ENCODE data around the gene VWA7.
"Not testable (repeated sequence)": the region's sequence is repeated elsewhere in the genome, so short reads cannot be mapped to it uniquely, and the experiment has no call there.

Gene VWA7

GRCh38 chr6:31776989-31777666 lies at the start of gene VWA7:
Gene VWA7, minus strand, starts transcription at chr6:31777328. Its CDS starts 549 bp downstream, at chr6:31776779.
- peak; percentile 79 for DNase-seq

GRCh38 chr6:31826793-31827285 lies 49.7 kb upstream of the VWA7 start:
- DNase-seq = no peak

- DNase-seq = no peak
Observed at GRCh38 chr6:31825553-31825952, 48.4 kb upstream of the VWA7 start.

- not testable (repeated sequence) for DNase-seq
Observed at GRCh38 chr6:31823592-31824196, 46.6 kb upstream of the VWA7 start.

- DNase-seq = peak; percentile 79
Observed at GRCh38 chr6:31822036-31822821, 45.1 kb upstream of the VWA7 start.

GRCh38 chr6:31821301-31822035 lies 44.3 kb upstream of the VWA7 start:
- no peak for DNase-seq

- not testable (repeated sequence) for DNase-seq
Observed at GRCh38 chr6:31820399-31820798, 43.3 kb upstream of the VWA7 start.

GRCh38 chr6:31819871-31820299 lies 42.8 kb upstream of the VWA7 start:
- no peak for DNase-seq

- not testable (repeated sequence) for DNase-seq
Observed at GRCh38 chr6:31817929-31818511, 40.9 kb upstream of the VWA7 start.

GRCh38 chr6:31817133-31817928 lies 40.2 kb upstream of the VWA7 start:
- peak; percentile 56 for DNase-seq

- peak; percentile 87 for DNase-seq
Observed at GRCh38 chr6:31815025-31815838, 38.1 kb upstream of the VWA7 start, which contains the start of the genes HSPA1A and HSPA1L. Gene HSPA1A, plus strand, starts transcription at chr6:31815543. Its CDS starts 214 bp downstream, at chr6:31815757. Gene HSPA1L, minus strand, starts transcription at chr6:31815283. Its CDS starts 3,311 bp downstream, at chr6:31811972.

GRCh38 chr6:31814677-31815024 lies 37.5 kb upstream of the VWA7 start:
- DNase-seq = peak; percentile 76

GRCh38 chr6:31813465-31813849 lies 36.3 kb upstream of the VWA7 start:
- no peak for DNase-seq

- DNase-seq = no peak
Observed at GRCh38 chr6:31811645-31812044, 34.5 kb upstream of the VWA7 start.

- not testable (repeated sequence) for DNase-seq
Observed at GRCh38 chr6:31808599-31808998, 31.5 kb upstream of the VWA7 start.

- peak; percentile 98 for DNase-seq
Observed at GRCh38 chr6:31806470-31807272, 29.5 kb upstream of the VWA7 start, which contains the start of gene LSM2. Gene LSM2, minus strand, starts transcription at chr6:31806966. Its CDS starts 209 bp downstream, at chr6:31806757.

GRCh38 chr6:31805939-31806469 lies 28.9 kb upstream of the VWA7 start:
- no peak for DNase-seq

- not testable (repeated sequence) for DNase-seq
Observed at GRCh38 chr6:31801031-31801927, 24.2 kb upstream of the VWA7 start.
